GM18505 (cell line): Measurements from ENCODE around the gene BTBD8.
"Not testable (repeated sequence)": the region's sequence is repeated elsewhere in the genome, so short reads cannot be mapped to it uniquely, and the experiment has no call there.

Source experiments
- ATAC-seq: cut with Tn5 transposase; IDR thresholded peaks from one replicate; pipeline ENCODE4 v1.9.1; 2021; ENCODE audit not compliant: unreplicated experiment
- POLR2A ChIP-seq: IDR thresholded peaks from 4 replicates; pipeline ENCODE4 v1.6.1; 2011; ENCODE audit warnings: borderline replicate concordance; ENCODE audit not compliant: insufficient read depth, insufficient read length; ENCODE audit errors: extremely low read depth

The BTBD8 gene

GRCh38 chr1:92075311-92075710, 4.8 kb upstream of the BTBD8 start, which contains the start of gene SETSIP:
Gene SETSIP (minus strand): TSS chr1:92075411. CDS start chr1:92075411, 0 bp downstream.
- TF ChIP-seq POLR2A, result no peak

GRCh38 chr1:92076363-92076762, 3.8 kb upstream of the BTBD8 start:
- TF ChIP-seq POLR2A, result no peak
- no peak for ATAC-seq

More at GRCh38 chr1:92075311-92075710, 4.8 kb upstream of the BTBD8 start, which contains the start of gene SETSIP:
- ATAC-seq, result no peak

- not testable (repeated sequence) for ATAC-seq
These were observed 2.1 kb upstream of the BTBD8 start for GRCh38 chr1:92078077-92078476.

- TF ChIP-seq POLR2A, result no peak
- no peak for ATAC-seq
These were observed 704 bp upstream of the BTBD8 start for GRCh38 chr1:92079441-92079840.

GRCh38 chr1:92081031-92081430, 886 bp downstream of the BTBD8 start:
- ATAC-seq, result no peak
- no peak for TF ChIP-seq POLR2A

GRCh38 chr1:92084651-92085050, 4.5 kb downstream of the BTBD8 start:
- no peak for ATAC-seq
- TF ChIP-seq POLR2A, result no peak

GRCh38 chr1:92085727-92086126, 5.6 kb downstream of the BTBD8 start:
- ATAC-seq, result no peak

GRCh38 chr1:92087542-92087941, 7.4 kb downstream of the BTBD8 start:
- ATAC-seq, result no peak
- no peak for TF ChIP-seq POLR2A

More at GRCh38 chr1:92085727-92086126, 5.6 kb downstream of the BTBD8 start:
- no peak for TF ChIP-seq POLR2A

- no peak for TF ChIP-seq POLR2A
- no peak for ATAC-seq
These were observed 11.5 kb downstream of the BTBD8 start for GRCh38 chr1:92091625-92092024.

- no peak for ATAC-seq
- TF ChIP-seq POLR2A, result no peak
These were observed 13.9 kb downstream of the BTBD8 start for GRCh38 chr1:92094090-92094489.

- no peak for ATAC-seq
- TF ChIP-seq POLR2A, result no peak
These were observed 14.4 kb downstream of the BTBD8 start for GRCh38 chr1:92094595-92094994.

GRCh38 chr1:92095874-92096273, 15.7 kb downstream of the BTBD8 start:
- ATAC-seq, result no peak
- TF ChIP-seq POLR2A, result no peak

GRCh38 chr1:92096317-92096716, 16.2 kb downstream of the BTBD8 start:
- no peak for ATAC-seq
- no peak for TF ChIP-seq POLR2A

- no peak for TF ChIP-seq POLR2A
- no peak for ATAC-seq
These were observed 25.5 kb downstream of the BTBD8 start for GRCh38 chr1:92105546-92106081.

GRCh38 chr1:92108631-92109030, 28.5 kb downstream of the BTBD8 start:
- no peak for ATAC-seq
- no peak for TF ChIP-seq POLR2A
